ENCODE measurements around the gene CD40. TPM values are rescaled to one million over a fixed set of nuclear protein-coding genes. Genes with fewer than 3 reads are reported as not detected.

The CD40 gene
- total RNA-seq, 2 donors from 2014 or later: 3.6 to 4.2 TPM

GRCh38 chr20:46121184-46121930 is 3.2 kb downstream of the CD40 start:
- no peak for DNase-seq
- Mint-ChIP-seq H3K4me3 (no peak overlapping the region), H3K9me3 (no peaks in the 10 kb centered on the region), H3K4me1 (ENCODE audit: low read depth) (peaks cover 18% of the 10 kb centered on the region), H3K36me3 (ENCODE audit: insufficient read depth in 2 of 2) (no peaks in the 10 kb centered on the region), H3K27me3 (ENCODE audit: low read depth) (peaks cover 4% of the 10 kb centered on the region), H3K27ac (no peak overlapping the region)
- no peak for ATAC-seq (replicated peaks in 1 of 2)

- no peaks in the 10 kb centered on the region for H3K9me3 Mint-ChIP-seq
- H3K27me3 Mint-ChIP-seq (ENCODE audit: low read depth): peaks cover 4% of the 10 kb centered on the region
- H3K4me1 Mint-ChIP-seq (ENCODE audit: low read depth): peaks cover 18% of the 10 kb centered on the region
- no peak overlapping the region for H3K4me3 Mint-ChIP-seq
- no peak for ATAC-seq (replicated peaks in 1 of 2)
- no peak overlapping the region for H3K27ac Mint-ChIP-seq
- no peaks in the 10 kb centered on the region for H3K36me3 Mint-ChIP-seq (ENCODE audit: insufficient read depth in 2 of 2)
- no peak for DNase-seq
Observed at GRCh38 chr20:46122071-46122470, 4.0 kb downstream of the CD40 start.

- no peak overlapping the region for H3K4me3 Mint-ChIP-seq
- no peak for DNase-seq
- no peak for ATAC-seq (replicated peaks in 1 of 2)
Observed at GRCh38 chr20:46122516-46123481, 4.7 kb downstream of the CD40 start.

GRCh38 chr20:46123482-46124245 is 5.5 kb downstream of the CD40 start:
- Mint-ChIP-seq H3K27ac (no peak overlapping the region), H3K4me1 (ENCODE audit: low read depth) (peaks cover 6% of the 10 kb centered on the region), H3K9me3 (no peaks in the 10 kb centered on the region), H3K27me3 (ENCODE audit: low read depth) (no peaks in the 10 kb centered on the region), H3K36me3 (ENCODE audit: insufficient read depth in 2 of 2) (no peaks in the 10 kb centered on the region), H3K4me3 (no peak overlapping the region)
- ATAC-seq (replicated peaks in 1 of 2) (no peak), DNase-seq (no peak)

More at GRCh38 chr20:46122516-46123481, 4.7 kb downstream of the CD40 start:
- Mint-ChIP-seq H3K4me1 (ENCODE audit: low read depth) (peaks cover 12% of the 10 kb centered on the region), H3K27me3 (ENCODE audit: low read depth) (peaks cover 4% of the 10 kb centered on the region), H3K27ac (no peak overlapping the region), H3K9me3 (no peaks in the 10 kb centered on the region), H3K36me3 (ENCODE audit: insufficient read depth in 2 of 2) (no peaks in the 10 kb centered on the region)

- no peak for ATAC-seq (replicated peaks in 1 of 2)
- Mint-ChIP-seq H3K4me3 (no peak overlapping the region), H3K27ac (no peak overlapping the region), H3K9me3 (no peaks in the 10 kb centered on the region), H3K36me3 (ENCODE audit: insufficient read depth in 2 of 2) (no peaks in the 10 kb centered on the region), H3K27me3 (ENCODE audit: low read depth) (peaks cover 11% of the 10 kb centered on the region), H3K4me1 (ENCODE audit: low read depth) (no peaks in the 10 kb centered on the region)
- no peak for DNase-seq
Observed at GRCh38 chr20:46126440-46127056, 8.4 kb downstream of the CD40 start.

GRCh38 chr20:46127396-46128010 is 9.4 kb downstream of the CD40 start:
- H3K4me1 Mint-ChIP-seq (ENCODE audit: low read depth): peaks cover 3% of the 10 kb centered on the region
- no peak for DNase-seq
- H3K9me3 Mint-ChIP-seq: no peaks in the 10 kb centered on the region
- ATAC-seq (replicated peaks in 1 of 2): no peak
- no peaks in the 10 kb centered on the region for H3K36me3 Mint-ChIP-seq (ENCODE audit: insufficient read depth in 2 of 2)
- H3K4me3 Mint-ChIP-seq: no peak overlapping the region
- H3K27ac Mint-ChIP-seq: no peak overlapping the region
- H3K27me3 Mint-ChIP-seq (ENCODE audit: low read depth): peaks cover 19% of the 10 kb centered on the region

- Mint-ChIP-seq H3K36me3 (ENCODE audit: insufficient read depth in 2 of 2) (no peaks in the 10 kb centered on the region), H3K9me3 (no peaks in the 10 kb centered on the region), H3K4me1 (ENCODE audit: low read depth) (peaks cover 9% of the 10 kb centered on the region), H3K4me3 (no peak overlapping the region), H3K27me3 (ENCODE audit: low read depth) (peaks cover 27% of the 10 kb centered on the region), H3K27ac (no peak overlapping the region)
- ATAC-seq (replicated peaks in 1 of 2) (no peak), DNase-seq (no peak)
Observed at GRCh38 chr20:46128310-46129151, 10.4 kb downstream of the CD40 start.

GRCh38 chr20:46129955-46130481 is 11.9 kb downstream of the CD40 start:
- Mint-ChIP-seq H3K36me3 (ENCODE audit: insufficient read depth in 2 of 2) (no peaks in the 10 kb centered on the region), H3K27me3 (ENCODE audit: low read depth) (peaks cover 32% of the 10 kb centered on the region), H3K9me3 (no peaks in the 10 kb centered on the region), H3K4me3 (no peak overlapping the region), H3K4me1 (ENCODE audit: low read depth) (peaks cover 9% of the 10 kb centered on the region), H3K27ac (no peak overlapping the region)
- peak in 1 of 2 donors; percentile 50 for ATAC-seq (replicated peaks in 1 of 2)
- no peak for DNase-seq

- no peak overlapping the region for H3K27ac Mint-ChIP-seq
- H3K9me3 Mint-ChIP-seq: no peaks in the 10 kb centered on the region
- H3K27me3 Mint-ChIP-seq (ENCODE audit: low read depth): peaks cover 34% of the 10 kb centered on the region
- H3K36me3 Mint-ChIP-seq (ENCODE audit: insufficient read depth in 2 of 2): no peaks in the 10 kb centered on the region
- H3K4me1 Mint-ChIP-seq (ENCODE audit: low read depth): peaks cover 9% of the 10 kb centered on the region
- DNase-seq (no peak), ATAC-seq (replicated peaks in 1 of 2) (no peak)
- H3K4me3 Mint-ChIP-seq: no peak overlapping the region
Observed at GRCh38 chr20:46130534-46130933, 12.4 kb downstream of the CD40 start.

- H3K27me3 Mint-ChIP-seq (ENCODE audit: low read depth): peaks cover 34% of the 10 kb centered on the region
- no peaks in the 10 kb centered on the region for H3K36me3 Mint-ChIP-seq (ENCODE audit: insufficient read depth in 2 of 2)
- DNase-seq: no peak
- no peaks in the 10 kb centered on the region for H3K9me3 Mint-ChIP-seq
- no peak for ATAC-seq (replicated peaks in 1 of 2)
- H3K27ac Mint-ChIP-seq: no peak overlapping the region
- H3K4me3 Mint-ChIP-seq: no peak overlapping the region
- H3K4me1 Mint-ChIP-seq (ENCODE audit: low read depth): peaks cover 9% of the 10 kb centered on the region
Observed at GRCh38 chr20:46131396-46131795, 13.3 kb downstream of the CD40 start.

GRCh38 chr20:46132705-46133120 is 14.6 kb downstream of the CD40 start:
- Mint-ChIP-seq H3K4me1 (ENCODE audit: low read depth) (peaks cover 9% of the 10 kb centered on the region), H3K4me3 (no peak overlapping the region), H3K27me3 (ENCODE audit: low read depth) (peaks cover 34% of the 10 kb centered on the region), H3K36me3 (ENCODE audit: insufficient read depth in 2 of 2) (no peaks in the 10 kb centered on the region), H3K27ac (no peak overlapping the region), H3K9me3 (no peaks in the 10 kb centered on the region)
- ATAC-seq (replicated peaks in 1 of 2) (peak; percentile 91 to 93), DNase-seq (peak; percentile 72 to 74)

Data from activated T-cell treated with anti-CD3 and anti-CD28 coated beads, Interleukin-2, amount 50 U/mL, for 72 hours (primary cell).